ENCODE results near the gene PCDHB13.
A peak's percentile ranks its signal among the peaks of the same experiment; 100 is the strongest.
"Not testable (repeated sequence)": the region's sequence is repeated elsewhere in the genome, so short reads cannot be mapped to it uniquely, and the experiment has no call there.

The PCDHB13 gene

DNA sequence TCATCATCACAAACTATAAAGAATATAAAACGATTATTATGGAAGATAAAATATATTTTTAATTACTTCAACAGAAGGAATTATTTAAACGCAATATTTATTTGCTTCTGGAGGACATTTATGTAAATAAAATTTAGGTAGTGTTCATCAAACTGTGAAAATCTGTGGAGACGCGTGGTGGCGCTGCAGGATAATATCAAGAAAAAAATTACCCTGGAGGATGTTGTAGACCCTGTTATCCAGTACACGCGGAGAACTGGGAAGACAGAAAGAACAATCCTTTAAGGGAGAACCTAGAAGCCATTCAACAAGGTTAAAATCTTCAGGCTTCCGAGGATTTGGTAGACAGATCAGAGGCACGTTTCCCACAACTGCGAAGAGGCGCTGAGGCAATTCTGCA, 5.2 kb upstream of the PCDHB13 start, which contains the start of gene PCDHB12:
PCDHB12 (plus strand) TSS at position 242 of the 400 bp plus-strand sequence. CDS start 189 bp downstream, outside the sequence.
- no peak for DNase-seq

DNA sequence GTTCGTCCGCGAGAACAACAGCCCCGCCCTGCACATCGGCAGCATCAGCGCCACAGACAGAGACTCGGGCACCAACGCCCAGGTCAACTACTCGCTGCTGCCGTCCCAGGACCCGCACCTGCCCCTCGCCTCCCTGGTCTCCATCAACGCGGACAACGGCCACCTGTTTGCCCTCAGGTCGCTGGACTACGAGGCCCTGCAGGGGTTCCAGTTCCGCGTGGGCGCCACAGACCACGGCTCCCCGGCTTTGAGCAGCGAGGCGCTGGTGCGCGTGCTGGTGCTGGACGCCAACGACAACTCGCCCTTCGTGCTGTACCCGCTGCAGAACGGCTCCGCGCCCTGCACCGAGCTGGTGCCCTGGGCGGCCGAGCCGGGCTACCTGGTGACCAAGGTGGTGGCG, 3.4 kb upstream of the PCDHB13 start:
- not testable (repeated sequence) for DNase-seq

- not testable (repeated sequence) for DNase-seq
These were observed 2.9 kb upstream of the PCDHB13 start for GRCh38 chr5:141210849-141211248.

DNA sequence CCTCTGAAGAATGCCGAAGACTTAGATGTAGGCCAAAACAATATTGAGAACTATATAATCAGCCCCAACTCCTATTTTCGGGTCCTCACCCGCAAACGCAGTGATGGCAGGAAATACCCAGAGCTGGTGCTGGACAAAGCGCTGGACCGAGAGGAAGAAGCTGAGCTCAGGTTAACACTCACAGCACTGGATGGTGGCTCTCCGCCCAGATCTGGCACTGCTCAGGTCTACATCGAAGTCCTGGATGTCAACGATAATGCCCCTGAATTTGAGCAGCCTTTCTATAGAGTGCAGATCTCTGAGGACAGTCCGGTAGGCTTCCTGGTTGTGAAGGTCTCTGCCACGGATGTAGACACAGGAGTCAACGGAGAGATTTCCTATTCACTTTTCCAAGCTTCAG, 864 bp downstream of the PCDHB13 start:
- not testable (repeated sequence) for DNase-seq

- DNase-seq = not testable (repeated sequence)
These were observed 1.8 kb downstream of the PCDHB13 start for GRCh38 chr5:141215504-141215903.

- DNase-seq = not testable (repeated sequence)
These were observed 2.3 kb downstream of the PCDHB13 start for GRCh38 chr5:141216035-141216434.

DNA sequence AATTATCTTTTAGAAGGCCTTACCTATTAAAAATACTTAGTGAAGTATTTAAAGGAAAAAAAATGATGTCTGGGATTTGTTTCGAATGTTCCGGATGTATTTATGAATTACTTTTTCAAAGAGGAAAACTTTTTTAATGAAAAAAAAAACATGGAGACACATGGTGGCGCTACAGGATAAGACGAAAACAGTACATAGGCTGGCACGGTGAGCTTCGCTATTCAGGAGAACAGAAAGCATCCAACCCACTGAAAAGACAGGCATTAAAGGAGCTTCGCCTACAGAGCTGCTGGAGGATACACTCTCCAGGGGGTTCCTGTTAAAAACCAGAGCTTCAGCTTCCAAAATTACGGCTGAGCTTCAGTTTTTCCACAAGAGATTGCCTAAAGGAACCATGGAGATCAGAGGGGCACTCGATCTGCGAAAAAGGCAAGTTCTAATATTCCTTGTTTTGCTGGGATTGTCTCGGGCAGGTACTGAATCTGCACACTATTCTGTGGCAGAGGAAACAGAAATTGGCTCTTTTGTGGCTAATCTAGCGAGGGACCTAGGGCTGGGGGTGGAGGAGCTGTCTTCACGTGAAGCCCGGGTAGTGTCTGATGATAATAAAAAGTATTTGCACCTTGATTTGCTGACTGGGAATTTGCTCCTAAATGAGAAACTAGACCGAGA, 9.5 kb downstream of the PCDHB13 start, which contains the start of gene PCDHB14:
PCDHB14 (plus strand) TSS at position 232 of the 672 bp plus-strand sequence; CDS start at position 395, 163 bp downstream.
- peak; percentile 34 for DNase-seq

DNA sequence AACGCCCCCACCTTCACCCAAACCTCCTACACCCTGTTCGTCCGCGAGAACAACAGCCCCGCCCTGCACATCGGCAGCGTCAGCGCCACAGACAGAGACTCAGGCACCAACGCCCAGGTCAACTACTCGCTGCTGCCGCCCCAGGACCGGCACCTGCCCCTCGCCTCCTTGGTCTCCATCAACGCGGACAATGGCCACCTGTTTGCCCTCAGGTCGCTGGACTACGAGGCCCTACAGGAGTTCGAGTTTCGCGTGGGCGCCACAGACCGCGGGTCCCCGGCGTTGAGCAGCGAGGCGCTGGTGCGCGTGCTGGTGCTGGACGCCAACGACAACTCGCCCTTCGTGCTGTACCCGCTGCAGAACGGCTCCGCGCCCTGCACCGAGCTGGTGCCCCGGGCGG, 11.1 kb downstream of the PCDHB13 start:
- DNase-seq = not testable (repeated sequence)

- not testable (repeated sequence) for DNase-seq
These were observed 11.7 kb downstream of the PCDHB13 start for GRCh38 chr5:141225421-141225820.

DNA sequence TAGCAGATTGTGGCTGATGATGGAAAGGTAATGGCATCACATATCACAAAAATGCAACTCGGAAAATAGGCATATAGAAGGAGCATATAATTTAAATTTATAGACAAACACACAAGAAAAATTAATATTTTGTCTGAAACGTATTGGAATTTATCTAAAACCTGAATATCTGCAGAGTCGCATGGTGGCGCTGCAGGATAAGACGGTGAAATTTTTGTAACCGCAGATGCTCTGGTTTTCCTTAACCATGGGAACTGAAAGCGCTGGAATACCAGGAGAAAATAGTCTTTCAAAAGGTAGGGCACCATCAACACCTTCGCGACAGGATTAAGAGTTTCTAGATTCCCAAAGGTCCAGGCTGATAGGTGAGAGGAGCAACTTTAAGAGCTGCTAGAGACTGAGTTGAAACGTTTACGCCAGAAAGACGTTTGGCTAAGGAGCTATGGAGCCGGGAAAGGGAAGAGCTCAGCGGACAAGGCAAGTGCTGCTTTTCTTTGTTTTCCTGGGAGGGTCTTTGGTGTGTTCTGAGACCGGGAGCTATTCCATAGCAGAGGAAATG, 20.5 kb downstream of the PCDHB13 start:
- no peak for DNase-seq

- DNase-seq = not testable (repeated sequence)
These were observed 22.2 kb downstream of the PCDHB13 start for GRCh38 chr5:141235922-141236321.

- no peak for DNase-seq
These were observed 23.0 kb downstream of the PCDHB13 start for GRCh38 chr5:141236516-141237313.

DNA sequence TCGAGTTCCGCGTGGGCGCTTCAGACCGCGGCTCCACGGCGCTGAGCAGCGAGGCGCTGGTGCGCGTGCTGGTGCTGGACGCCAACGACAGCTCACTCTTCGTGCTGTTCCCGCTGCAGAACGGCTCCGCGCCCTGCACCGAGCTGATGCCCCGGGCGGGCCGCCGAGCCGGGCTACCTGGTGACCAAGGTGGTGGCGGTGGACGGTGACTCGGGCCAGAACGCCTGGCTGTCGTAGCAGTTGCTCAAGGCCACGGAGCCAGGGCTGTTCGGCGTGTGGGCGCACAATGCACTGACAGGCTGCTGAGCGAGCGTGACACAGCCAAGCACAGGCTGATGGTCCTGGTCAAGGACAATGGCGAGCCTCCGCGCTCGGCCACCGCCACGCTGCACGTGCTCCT, 27.8 kb downstream of the PCDHB13 start:
- no peak for DNase-seq

GRCh38 chr5:141245250-141245717, 31.6 kb downstream of the PCDHB13 start, which contains the start of gene PCDHB15:
TSS of gene PCDHB15 (plus strand) at chr5:141245395. CDS start at chr5:141245579, 184 bp downstream.
- DNase-seq = no peak

GRCh38 chr5:141246971-141247370, 33.3 kb downstream of the PCDHB13 start:
- DNase-seq = not testable (repeated sequence)

DNA sequence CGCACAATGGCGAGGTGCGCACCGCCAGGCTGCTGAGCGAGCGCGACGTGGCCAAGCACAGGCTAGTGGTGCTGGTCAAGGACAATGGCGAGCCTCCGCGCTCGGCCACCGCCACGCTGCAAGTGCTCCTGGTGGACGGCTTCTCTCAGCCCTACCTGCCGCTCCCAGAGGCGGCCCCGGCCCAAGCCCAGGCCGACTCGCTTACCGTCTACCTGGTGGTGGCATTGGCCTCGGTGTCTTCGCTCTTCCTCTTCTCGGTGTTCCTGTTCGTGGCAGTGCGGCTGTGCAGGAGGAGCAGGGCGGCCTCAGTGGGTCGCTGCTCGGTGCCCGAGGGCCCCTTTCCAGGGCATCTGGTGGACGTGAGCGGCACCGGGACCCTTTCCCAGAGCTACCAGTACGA, 33.7 kb downstream of the PCDHB13 start:
- not testable (repeated sequence) for DNase-seq

- no peak for DNase-seq
These were observed 36.9 kb downstream of the PCDHB13 start for GRCh38 chr5:141250576-141250975.

DNA sequence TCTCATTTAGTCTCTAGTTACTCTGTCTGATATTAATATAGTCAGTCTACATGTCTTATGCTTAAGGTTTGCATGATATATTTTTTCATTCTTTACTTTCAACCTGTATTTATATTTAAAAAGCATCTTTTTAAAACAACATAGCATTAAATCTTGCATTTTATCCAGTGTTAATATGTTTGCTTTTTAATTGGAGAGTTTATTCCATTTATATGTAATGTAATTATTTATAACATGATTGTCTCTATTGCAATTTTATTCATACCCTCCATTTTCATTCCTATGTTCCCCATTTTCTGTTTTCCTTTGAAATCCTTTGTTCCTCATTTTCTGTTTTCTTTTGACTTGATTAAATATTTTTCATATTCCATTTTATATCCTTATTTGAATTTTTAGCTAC, 44.7 kb downstream of the PCDHB13 start:
- DNase-seq = no peak

DNA sequence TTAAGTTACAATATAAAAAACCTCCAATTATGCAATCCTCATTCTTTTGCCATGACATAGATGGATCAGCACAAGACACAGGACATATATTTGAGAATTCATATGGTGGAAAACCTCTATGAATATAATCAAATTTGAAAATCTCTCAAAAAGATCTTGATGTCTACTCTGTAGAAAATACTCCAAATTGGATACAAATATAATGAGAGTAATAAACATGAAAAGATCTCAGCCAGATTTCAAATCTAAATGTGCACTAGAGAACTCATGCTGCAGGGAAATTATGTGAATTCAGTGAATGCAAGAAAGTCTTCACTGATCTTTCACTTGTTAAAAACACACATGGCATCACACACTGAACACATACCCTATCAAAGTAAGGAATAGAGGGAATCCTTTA, 45.2 kb downstream of the PCDHB13 start:
- no peak for DNase-seq

DNA sequence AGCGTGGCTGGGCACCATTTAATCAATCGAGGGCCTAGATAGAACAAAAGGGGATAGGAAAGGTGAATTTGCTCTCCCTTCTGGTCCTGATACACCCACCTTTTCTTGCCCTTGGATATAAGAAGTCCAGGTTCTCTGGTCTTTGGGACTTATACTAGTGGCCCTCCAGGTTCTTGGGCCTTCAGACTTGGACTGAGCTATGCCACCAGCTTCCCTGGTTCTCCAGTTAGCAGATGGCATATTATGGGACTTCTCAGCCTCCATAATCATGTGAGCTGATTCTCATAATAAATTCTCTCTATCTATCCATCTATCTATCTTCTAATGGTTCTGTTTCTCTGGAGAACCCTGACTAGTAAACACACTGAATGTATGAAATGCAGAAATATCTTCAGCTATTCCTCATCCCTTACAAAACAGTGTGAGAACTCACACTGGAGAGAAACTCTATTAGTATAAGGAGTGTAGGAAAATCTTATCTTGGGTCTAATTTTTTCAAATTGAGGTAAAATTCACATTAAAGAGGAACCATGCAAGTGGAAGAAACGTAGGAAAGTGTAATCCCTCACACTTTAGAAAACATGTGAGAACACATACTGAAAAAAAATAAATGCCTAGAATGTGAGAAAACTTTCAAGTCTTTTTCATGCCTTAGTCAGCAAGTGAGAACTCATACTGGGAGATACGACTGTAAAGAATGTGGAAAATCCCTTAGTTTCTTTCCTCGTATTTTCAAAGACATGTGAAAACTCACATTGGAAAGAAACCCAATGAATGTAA, 46.9 kb downstream of the PCDHB13 start:
- no peak for DNase-seq

DNA sequence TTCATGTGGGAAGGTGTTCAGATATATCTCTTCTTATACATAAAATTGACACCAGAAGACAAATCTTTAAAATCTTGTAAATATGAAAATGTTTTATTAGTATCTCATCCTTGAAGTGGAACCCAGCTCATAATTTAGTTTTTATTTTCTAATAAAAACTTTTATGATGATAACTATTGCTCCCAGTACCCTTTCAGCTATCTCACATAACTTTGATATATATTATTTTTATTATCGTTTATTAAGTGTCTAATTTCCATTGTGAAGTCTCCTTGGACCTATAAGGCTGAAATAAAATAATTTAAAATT, 47.5 kb downstream of the PCDHB13 start:
- no peak for DNase-seq
